Islet precursor cell (in vitro differentiated cells): ENCODE measurements around the gene EPB41.
"Not testable (repeated sequence)": the region's sequence is repeated elsewhere in the genome, so short reads cannot be mapped to it uniquely, and the experiment has no call there.

Experiments used
- DNase-seq: peaks from one replicate; pipeline ENCODE4 v3.0.0-alpha.2; 2018

Gene EPB41

GRCh38 chr1:29055160-29055559 lies 140.8 kb downstream of the EPB41 start:
- DNase-seq: no peak

- no peak for DNase-seq
These were observed 141.9 kb downstream of the EPB41 start for GRCh38 chr1:29056256-29056655.

- DNase-seq: no peak
These were observed 143.3 kb downstream of the EPB41 start for GRCh38 chr1:29057700-29058099.

- DNase-seq: no peak
These were observed 148.0 kb downstream of the EPB41 start for GRCh38 chr1:29062157-29062942.

GRCh38 chr1:29064064-29064463 lies 149.7 kb downstream of the EPB41 start:
- no peak for DNase-seq

- DNase-seq: no peak
These were observed 162.8 kb downstream of the EPB41 start for GRCh38 chr1:29077155-29077554.

GRCh38 chr1:29079916-29080629 lies 165.7 kb downstream of the EPB41 start:
- DNase-seq: not testable (repeated sequence)

- DNase-seq: no peak
These were observed 166.8 kb downstream of the EPB41 start for GRCh38 chr1:29081201-29081600.

- no peak for DNase-seq
These were observed 168.2 kb downstream of the EPB41 start for GRCh38 chr1:29082519-29082918.

- DNase-seq: no peak
These were observed 169.2 kb downstream of the EPB41 start for GRCh38 chr1:29083317-29084195.

GRCh38 chr1:29084196-29084521 lies 169.8 kb downstream of the EPB41 start:
- DNase-seq: no peak

GRCh38 chr1:29090937-29091618 lies 176.7 kb downstream of the EPB41 start:
- no peak for DNase-seq

- not testable (repeated sequence) for DNase-seq
These were observed 178.3 kb downstream of the EPB41 start for GRCh38 chr1:29092704-29093103.

- DNase-seq: no peak
These were observed 180.1 kb downstream of the EPB41 start for GRCh38 chr1:29094433-29094832.

GRCh38 chr1:29094954-29095353 lies 180.6 kb downstream of the EPB41 start:
- no peak for DNase-seq

GRCh38 chr1:29096231-29096886 lies 182.0 kb downstream of the EPB41 start:
- no peak for DNase-seq

- DNase-seq: no peak
These were observed 184.9 kb downstream of the EPB41 start for GRCh38 chr1:29099286-29099685.

- DNase-seq: no peak
These were observed 186.1 kb downstream of the EPB41 start for GRCh38 chr1:29100487-29100886.

- no peak for DNase-seq
These were observed 191.5 kb downstream of the EPB41 start for GRCh38 chr1:29105822-29106221.

- not testable (repeated sequence) for DNase-seq
These were observed 193.7 kb downstream of the EPB41 start for GRCh38 chr1:29108041-29108440.

- no peak for DNase-seq
These were observed 198.5 kb downstream of the EPB41 start for GRCh38 chr1:29112705-29113412.
